ENCODE results near the gene CSMD2. TPM values are rescaled to one million over a fixed set of nuclear protein-coding genes. Genes with fewer than 3 reads are reported as not detected.

The CSMD2 gene
- total and polyA plus RNA-seq, 2 of the 8 experiments (the other 6 are each of a cell fraction or from before 2014, with no cell fraction given) = 7.0 to 14.7 TPM

DNA sequence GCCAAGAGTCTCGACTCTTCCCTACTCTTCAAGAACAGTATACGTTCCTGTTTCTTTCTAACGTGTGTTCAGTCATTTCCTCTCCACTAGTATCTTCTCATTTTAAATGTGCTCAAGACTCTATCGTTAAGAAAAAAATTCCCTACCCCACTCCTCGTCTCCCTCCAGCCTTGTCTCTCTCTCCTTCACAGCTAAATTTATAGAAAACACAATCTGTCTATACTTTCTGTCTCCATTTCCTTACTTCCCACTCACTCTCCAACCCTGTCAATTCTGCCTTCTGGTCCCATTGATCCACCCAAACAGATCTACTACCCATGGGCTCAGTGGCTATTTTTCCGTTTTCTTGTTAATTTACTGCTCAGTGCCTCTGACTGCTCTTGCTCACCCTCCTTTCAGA is 75.3 kb downstream of the CSMD2 start (continued):
- TF ChIP-seq EP300 (IDR thresholded peaks at IDR 0.05; ENCODE audit: borderline replicate concordance in 1 of 2, low read depth in 2 of 2, low read length in 2 of 2) = no peak
